Cardiac septum (tissue), 1 donor: ENCODE results near the gene PHF19. TPM values are rescaled to one million over a fixed set of nuclear protein-coding genes. Genes with fewer than 3 reads are reported as not detected.

ENCODE experiments used
- DNase-seq: peaks from one replicate; pipeline ENCODE4 v3.0.0-alpha.2; 2020; ENCODE audit warnings: low spot score
- intact Hi-C: fragments of 100-400 bp; cut with DNase I; formaldehyde crosslinking; loops from one replicate; pipeline ENCODE4 v1.14.0; 2022
- total RNA-seq: library from RNA; stranded (reverse); fragmentation: NEBNext Ultra II Directional; extraction: Animal tissue kit (Norgen Biotek cat#: 25700); gene quantifications from one replicate; pipeline ENCODE4 v1.2.1, GENCODE V29; 2021
- donor health status: DM: no; HTN: no; CAD: no.

PHF19 gene
- total RNA-seq, 1 donor from 2014 or later: 15.3 TPM

DNA sequence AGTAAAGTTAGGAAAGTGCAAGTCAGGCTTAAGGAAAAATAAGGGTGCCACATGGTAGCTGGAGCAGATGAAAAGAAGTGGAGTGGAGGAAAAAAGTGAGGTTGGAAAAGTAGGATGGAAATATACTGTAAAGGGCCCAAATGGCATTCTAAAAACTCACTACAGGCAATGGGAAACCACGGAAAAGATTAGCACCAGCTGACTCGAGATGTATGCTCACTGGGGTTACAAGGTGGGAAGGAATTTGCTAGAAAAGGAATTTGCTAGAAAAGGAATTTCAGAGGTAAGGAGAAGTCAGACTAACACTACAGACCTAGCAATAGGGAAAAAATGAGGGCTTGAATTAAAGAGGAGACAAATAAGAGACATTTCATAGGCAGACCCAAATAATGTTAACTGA lies 37.8 kb downstream of the PHF19 start:
- intact Hi-C loops: no loop called here
- DNase-seq: no peak

DNA sequence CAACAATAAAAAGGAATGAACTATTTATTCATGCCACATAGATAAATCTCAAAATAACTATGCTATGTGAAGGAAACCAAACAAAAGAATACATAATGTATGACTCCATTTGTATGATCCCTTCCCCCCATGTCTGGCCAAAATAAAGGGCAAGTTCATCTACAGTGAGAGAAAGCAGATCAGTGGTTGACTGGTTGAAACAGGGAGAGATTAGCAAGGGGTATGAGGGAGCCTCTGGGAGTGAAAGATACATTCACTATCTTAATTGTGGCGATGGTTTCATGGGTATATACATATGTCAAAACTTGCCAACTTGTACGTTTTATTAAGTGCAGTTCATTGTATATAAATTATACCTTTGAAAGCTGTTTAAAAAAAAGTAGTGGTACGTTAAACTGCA lies 39.1 kb downstream of the PHF19 start:
- intact Hi-C loops: no loop called here
- no peak for DNase-seq

DNA sequence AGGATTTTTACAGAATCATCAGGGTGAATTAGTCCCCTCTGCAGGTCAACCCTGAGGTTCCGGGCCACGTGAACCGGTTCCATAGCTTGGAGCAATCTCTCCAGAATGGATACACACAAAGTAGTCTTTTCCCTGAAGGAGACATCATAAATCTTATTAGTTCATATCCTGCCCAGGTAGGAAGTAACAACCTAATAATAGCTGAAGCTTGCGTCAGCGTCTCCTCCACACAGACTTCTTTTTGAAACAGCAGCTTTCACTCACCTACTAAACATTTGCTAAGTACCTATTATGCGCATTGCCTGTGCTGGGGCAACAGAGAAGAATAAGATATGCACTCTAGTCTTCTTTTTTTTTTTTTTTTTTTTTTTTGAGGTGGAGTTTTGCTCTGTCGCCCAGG lies 43.7 kb downstream of the PHF19 start:
- intact Hi-C loops: no loop called here
- no peak for DNase-seq

DNA sequence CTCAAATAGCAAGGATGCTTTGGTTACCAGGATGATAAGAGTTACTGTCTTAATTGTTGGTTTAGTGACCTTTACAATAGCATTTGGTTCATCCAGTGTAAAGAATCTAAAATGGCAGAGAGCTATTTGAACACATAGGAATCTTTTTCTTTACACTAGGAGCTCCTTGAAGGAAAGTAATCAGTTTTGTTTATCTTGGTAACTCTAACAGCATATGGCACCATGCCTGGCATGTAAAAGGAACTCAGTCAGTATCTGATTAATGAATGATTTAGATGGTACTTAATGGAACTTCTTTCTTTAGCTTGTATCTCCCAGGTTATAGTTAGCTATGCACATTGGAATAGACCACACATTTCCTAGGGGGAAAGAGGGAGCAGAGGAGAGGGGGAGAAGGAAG lies 44.2 kb downstream of the PHF19 start:
- DNase-seq: no peak
- intact Hi-C loops: no loop called here

DNA sequence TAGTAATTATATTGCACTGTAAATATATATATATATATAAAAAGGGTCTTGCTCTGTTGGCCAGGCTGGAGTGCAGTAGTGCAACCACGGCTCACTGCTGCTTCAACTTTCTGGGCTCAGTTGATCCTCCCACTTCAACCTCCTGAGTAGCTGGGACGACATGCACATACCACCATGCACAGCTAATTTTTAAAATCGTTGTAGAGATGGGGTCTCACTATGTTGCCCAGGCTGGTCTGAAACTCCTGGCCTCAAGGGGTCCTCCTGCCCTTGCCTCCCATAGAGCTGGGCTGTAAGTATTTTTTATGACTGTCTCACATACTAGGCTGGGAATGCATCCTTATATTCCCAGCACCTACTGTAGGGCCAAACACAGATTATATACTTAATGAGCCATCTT lies 46.1 kb downstream of the PHF19 start:
- intact Hi-C loops: no loop called here
- no peak for DNase-seq

DNA sequence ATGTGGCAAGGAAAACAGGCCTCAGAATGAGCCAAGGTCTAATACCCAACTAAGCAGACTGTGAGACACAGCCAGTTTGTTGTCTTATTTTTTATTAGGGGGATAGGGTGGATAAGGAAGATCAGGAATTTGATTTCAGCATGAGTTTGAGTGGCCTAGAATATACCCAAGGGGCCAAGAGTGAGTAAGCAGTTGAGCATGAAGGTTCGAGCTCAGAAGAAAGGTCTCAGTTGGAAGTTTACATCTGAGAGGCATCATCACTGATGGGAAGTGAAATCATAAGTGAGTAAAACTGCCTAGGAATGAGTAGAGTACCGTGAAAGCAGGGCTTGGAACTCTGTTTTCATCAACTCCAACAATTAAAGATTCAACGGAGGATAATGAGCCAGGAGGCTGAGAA lies 46.8 kb downstream of the PHF19 start:
- DNase-seq: no peak
- intact Hi-C loops: no loop called here

DNA sequence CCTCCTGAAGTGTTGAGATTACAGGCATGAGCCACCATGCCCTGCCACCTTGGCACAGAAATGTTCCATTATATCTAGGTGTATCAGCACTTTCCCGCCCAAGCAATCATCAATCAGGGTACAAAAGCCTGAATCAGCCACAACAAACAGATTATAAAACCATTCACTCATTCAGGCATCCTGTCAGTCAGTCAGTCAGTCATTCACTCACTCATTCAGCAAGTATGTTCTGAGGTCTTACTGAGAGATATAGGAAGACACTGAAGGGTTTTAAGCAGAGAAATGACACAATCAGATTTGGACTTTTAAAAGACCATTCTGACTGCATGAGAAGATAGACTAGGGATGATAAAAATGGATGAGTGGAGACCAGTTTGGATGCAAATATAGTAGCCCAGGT lies 47.3 kb downstream of the PHF19 start:
- DNase-seq: no peak
- intact Hi-C loops: no loop called here

DNA sequence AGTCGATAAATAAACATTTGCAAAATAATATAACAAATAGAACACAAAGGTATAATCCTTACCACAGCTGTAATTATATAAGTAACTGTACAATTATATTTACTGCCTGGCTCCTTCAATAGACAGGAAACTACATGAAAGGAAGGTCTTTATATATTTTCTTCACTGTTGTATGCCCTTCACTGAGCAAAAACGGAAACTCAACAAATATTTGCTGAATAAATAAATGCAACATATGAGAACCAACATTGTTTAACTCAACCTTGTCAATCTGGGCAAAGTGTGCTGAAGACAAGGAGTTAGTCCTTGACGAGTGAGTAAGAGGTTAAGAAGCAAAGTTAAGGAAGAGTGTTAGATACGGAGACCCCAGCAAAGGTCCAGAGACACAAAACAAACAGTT lies 56.9 kb downstream of the PHF19 start:
- intact Hi-C loops: no loop called here
- DNase-seq: no peak

DNA sequence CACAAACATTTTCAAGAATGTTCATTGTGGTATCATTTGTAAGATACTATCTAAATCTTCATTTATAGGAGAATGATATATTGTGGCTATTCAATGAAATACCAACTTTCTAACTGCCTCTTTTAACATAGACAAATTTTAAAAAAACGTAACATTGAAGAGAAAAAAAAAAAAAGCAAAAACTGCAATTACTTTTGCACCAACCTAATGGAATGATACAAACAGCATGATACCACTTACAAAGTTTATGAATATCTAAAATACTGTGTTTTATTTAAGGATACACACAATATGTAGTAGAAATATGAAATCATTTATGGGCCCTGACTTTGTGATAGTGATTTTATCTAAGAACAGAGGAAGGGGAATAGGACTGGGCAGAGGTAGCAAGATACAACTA lies 58.4 kb downstream of the PHF19 start:
- no peak for DNase-seq
- intact Hi-C loops: no loop called here

DNA sequence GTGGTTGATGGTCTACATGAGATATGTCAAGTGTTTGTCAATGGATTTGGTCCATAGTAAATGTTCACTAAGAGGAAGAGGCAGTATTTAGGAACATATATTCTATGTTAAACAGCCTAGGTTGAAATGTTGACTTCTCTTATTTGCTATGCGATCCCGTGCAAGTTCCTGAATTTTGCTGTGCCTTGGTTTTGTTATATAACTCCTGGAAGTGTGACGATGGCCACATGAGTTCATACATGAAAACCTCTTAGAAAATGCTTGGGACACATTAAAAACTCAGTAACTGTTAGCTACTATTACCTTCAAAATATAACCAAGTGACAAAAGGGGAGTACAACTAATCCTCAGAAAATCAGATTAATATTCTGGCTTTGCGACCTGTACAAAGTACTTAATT lies 61.9 kb downstream of the PHF19 start:
- DNase-seq: no peak
- intact Hi-C loops: no loop called here

DNA sequence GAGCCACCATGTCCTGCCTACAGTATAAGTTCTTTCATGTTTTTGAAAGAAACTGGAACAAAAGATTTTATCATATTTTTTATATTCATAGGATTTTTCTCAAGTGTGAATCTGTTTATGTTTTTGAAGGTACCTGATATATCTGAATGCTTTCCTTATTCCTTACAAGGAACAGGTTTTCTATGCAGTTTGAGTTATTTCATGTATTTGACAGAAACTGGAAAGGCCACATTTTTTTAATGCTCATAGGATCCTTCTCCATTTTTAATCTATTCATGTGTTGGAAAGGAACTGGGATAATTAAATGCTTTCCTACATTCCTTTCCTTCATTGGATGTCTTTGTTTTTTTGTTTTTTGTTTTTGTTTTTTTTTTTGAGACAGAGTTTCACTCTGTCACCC lies 68.1 kb downstream of the PHF19 start:
- intact Hi-C loops: no loop called here
- no peak for DNase-seq

DNA sequence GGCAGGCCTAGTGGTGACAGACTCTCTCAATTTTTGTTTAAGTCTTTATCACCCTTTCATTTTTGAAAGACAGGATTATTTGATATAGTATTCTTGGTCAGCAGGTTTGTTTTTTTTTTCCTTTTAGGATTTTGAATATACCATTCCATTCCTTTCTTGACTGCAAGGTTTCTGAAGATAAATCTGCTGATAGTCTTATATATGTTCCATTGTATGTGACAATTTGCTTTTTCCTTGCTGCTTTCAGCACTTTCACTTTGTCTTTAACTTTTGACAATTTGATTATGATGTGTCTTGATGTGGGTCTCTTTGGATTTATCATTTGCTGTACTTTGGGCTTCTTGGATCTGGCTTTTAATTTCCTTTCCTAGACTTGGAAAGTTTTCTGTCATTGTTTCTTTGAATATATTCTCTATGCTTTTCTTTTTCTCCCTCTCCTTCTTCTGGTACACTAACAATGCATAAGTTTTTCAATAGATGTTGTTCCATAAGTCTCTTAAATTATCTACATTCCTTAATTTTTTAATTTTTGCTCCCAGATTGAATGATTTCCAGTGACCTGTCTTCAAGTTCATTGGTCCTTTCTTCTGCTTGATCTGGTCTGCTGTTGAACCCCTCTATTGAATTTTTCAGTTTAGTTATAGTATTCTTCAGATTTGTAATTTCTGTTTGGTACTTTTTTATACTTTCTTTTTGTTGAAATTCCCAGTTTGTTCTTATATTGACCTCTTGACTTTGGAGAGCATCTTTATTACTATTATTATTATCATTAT lies 69.2 kb downstream of the PHF19 start:
- intact Hi-C loops: no loop called here
- DNase-seq: no peak

Other genes starting within 250 kb of the PHF19 start
- 8.2 TPM for gene MEGF9, start 162.7 kb downstream of the PHF19 start, total RNA-seq
- gene FBXW2, start 83.8 kb downstream of the PHF19 start, total RNA-seq: 46.2 TPM
- gene PSMD5, start 34.3 kb downstream of the PHF19 start, total RNA-seq: 13.5 TPM
- gene TRAF1, start 49.6 kb upstream of the PHF19 start, total RNA-seq: 2.4 TPM
- 1.1 TPM for gene C5, start 173.1 kb upstream of the PHF19 start, total RNA-seq
- 4.2 TPM for gene CNTRL, start 197.8 kb upstream of the PHF19 start, total RNA-seq